Right lobe of liver (tissue), 6 donors: Measurements from ENCODE around the gene SYVN1. TPM values are rescaled to one million over a fixed set of nuclear protein-coding genes. Genes with fewer than 3 reads are reported as not detected.
"Not testable (repeated sequence)": the region's sequence is repeated elsewhere in the genome, so short reads cannot be mapped to it uniquely, and the experiment has no call there.

Source experiments
- ATAC-seq, 4 donors: fragments of 200-7000 bp; cut with Tn5 transposase; one replicate each; pipeline ENCODE4 v1.9.1; 2020; ENCODE audit warnings: mild to moderate bottlenecking in 4 of 4, moderate library complexity in 4 of 4
- DNase-seq, 3 donors: peaks; one replicate each; pipeline ENCODE4 v3.0.0-alpha.2; 2020
- H3K27ac ChIP-seq, 3 donors: fragments of 200-600 bp; one replicate each; pipeline ENCODE4 v1.8.0; 2022
- H3K27me3 ChIP-seq, 2 donors: fragments of 200-600 bp; one replicate each; pipeline ENCODE4 v1.8.0; 2022
- H3K36me3 ChIP-seq, 4 donors: fragments of 200-600 bp; sonication (generic) in 1 of 4; one replicate each; pipeline versions ENCODE4 v1.5.1 to v1.8.0; 2017 to 2022; ENCODE audit warnings: control low read depth in 1 of 4
- H3K4me1 ChIP-seq, 4 donors: fragments of 200-600 bp; sonication (generic) in 1 of 4; one replicate each; pipeline versions ENCODE4 v1.5.1 to v1.8.0; 2017 to 2022; ENCODE audit warnings: control low read depth in 1 of 4
- H3K4me3 ChIP-seq, 3 donors: fragments of 200-600 bp; one replicate each; pipeline ENCODE4 v1.8.0; 2022
- H3K9me3 ChIP-seq, 4 donors: fragments of 200-600 bp; sonication (generic) in 1 of 4; one replicate each; pipeline versions ENCODE4 v1.5.1 to v1.8.0; 2017 to 2022; ENCODE audit warnings: control low read depth in 1 of 4
- POLR2A ChIP-seq: fragments of 450-650 bp; IDR thresholded peaks from one replicate; pipeline ENCODE4 v1.6.1; 2017; ENCODE audit warnings: antibody characterized with exemption, mild to moderate bottlenecking
- WGBS: methylation state at CpG from one replicate; pipeline ENCODE4 v1.1.6; 2018; ENCODE audit warnings: low coverage, low lambda C conversion rate; ENCODE audit not compliant: insufficient coverage; ENCODE audit errors: missing lambda C conversion rate; 5-methylcytosine and 5-hydroxymethylcytosine counted together
- intact Hi-C, 2 donors: fragments of 100-400 bp; cut with DNase I; formaldehyde crosslinking; loops; one replicate each; pipeline versions ENCODE4 v1.11.2 to v1.14.1; 2022
- total RNA-seq, 6 experiments: library from RNA; depleted of rRNA in 2 of 6; stranded (reverse); fragments of >200 nt in 2 of 6; fragmentation: NEBNext Ultra II Directional in 3 of 6; extraction: Animal tissue kit (Norgen Biotek cat#: 25700) in 3 of 6; gene quantifications; one replicate each; pipeline versions ENCODE4 v1.1.0 to v1.2.4, GENCODE V29; 2016 to 2023
- TF ChIP-seq, protein P1 (sequence below), 4 donors: fragments of 200-600 bp in 3 of 4; fragments of 450-650 bp in 1 of 4; IDR thresholded peaks; one replicate each; pipeline versions ENCODE4 v1.5.1 to v1.8.0; 2016 to 2022; ENCODE audit warnings: antibody characterized with exemption in 4 of 4, mild to moderate bottlenecking in 2 of 4
- donor health status: DM: no; HTN: yes; CAD: no.
- donor health status: DM: no; HTN: no; CAD: no.
- donor health status: DM: no; HTN: no; CAD: no.
- donor health status: DM: no; HTN: yes; CAD: no.
- donor health status: DM: no; HTN: yes; CAD: no.

Gene SYVN1
- total RNA-seq, 6 experiments from 2014 or later = 73.0 to 120 (median 109) TPM

DNA sequence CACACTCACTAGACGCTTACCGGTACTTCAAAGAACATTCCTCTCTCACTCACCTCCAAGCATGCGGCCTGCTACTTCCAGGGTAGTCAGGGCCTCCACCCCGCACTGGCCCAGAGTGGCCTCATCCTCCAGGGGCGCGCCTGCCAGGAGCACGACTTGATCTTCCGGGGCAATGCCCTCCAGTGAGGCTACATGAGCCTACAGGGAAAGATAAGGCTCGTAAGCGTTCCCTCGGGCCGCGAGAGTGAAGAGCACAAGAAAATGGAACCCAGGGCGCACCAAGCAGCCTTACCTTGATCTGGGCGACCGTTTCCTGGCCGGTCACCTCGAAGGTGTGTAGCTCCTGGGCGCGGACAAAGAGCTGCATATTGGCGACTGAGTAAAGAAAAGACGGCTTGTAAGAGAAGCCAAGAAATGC, 12.9 kb downstream of the SYVN1 start:
- H3K4me1 ChIP-seq = peaks cover 0 to 18% (median 5%) of the 10 kb centered on the region in 4 donors
- 0% methylated on average over 18 of the region's 22 CpGs for WGBS
- peak overlapping the region; percentile 63 to 92 (median 84) for H3K27ac ChIP-seq
- ATAC-seq (peak in 1 of 4 donors; percentile 14), DNase-seq (peak; percentile 62 to 72 (median 64))
- peak overlapping the region; percentile 81 to 97 (median 86) for H3K4me3 ChIP-seq
- no peaks in the 10 kb centered on the region for H3K9me3 ChIP-seq
- peaks cover 5 to 43% (median 11%) of the 10 kb centered on the region in 4 donors for H3K36me3 ChIP-seq
- no peaks in the 10 kb centered on the region for H3K27me3 ChIP-seq
- intact Hi-C loops = loop anchor here (5.0 to 10.0 kb wide), 2 partner anchors 61 to 63 kb away; partner anchors contain the start of gene CAPN1 (in 2 of the 2)
- TF ChIP-seq POLR2A = no peak
- TF ChIP-seq, protein P1, sequence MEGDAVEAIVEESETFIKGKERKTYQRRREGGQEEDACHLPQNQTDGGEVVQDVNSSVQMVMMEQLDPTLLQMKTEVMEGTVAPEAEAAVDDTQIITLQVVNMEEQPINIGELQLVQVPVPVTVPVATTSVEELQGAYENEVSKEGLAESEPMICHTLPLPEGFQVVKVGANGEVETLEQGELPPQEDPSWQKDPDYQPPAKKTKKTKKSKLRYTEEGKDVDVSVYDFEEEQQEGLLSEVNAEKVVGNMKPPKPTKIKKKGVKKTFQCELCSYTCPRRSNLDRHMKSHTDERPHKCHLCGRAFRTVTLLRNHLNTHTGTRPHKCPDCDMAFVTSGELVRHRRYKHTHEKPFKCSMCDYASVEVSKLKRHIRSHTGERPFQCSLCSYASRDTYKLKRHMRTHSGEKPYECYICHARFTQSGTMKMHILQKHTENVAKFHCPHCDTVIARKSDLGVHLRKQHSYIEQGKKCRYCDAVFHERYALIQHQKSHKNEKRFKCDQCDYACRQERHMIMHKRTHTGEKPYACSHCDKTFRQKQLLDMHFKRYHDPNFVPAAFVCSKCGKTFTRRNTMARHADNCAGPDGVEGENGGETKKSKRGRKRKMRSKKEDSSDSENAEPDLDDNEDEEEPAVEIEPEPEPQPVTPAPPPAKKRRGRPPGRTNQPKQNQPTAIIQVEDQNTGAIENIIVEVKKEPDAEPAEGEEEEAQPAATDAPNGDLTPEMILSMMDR (IDR thresholded peaks at IDR 0.05) = no peak

DNA sequence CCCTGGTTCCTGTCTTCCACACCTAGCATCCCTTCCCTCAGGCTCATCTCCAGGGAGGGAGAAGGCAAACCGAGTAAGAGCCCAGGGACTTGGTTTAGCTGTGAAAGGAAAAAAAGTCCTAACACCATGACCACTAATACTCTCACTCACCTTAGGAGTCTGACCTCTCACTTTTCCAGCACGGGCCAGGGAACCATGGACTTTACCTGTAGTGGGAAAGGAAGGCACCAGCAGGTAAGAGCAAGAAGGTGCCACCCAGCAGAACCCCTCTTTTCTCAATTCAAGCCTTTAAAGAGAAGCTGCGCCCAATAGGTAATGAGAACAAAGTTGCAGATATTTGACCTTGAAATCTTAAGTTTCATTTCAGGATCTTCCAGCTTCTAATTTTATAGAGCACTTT, 13.5 kb downstream of the SYVN1 start:
- Histone ChIP-seq H3K4me3 (peak overlapping the region; percentile 81 to 97 (median 86)), H3K9me3 (no peaks in the 10 kb centered on the region), H3K27ac (peak overlapping the region in 1 of 3 donors; percentile 84), H3K36me3 (peaks cover 5 to 36% (median 11%) of the 10 kb centered on the region in 4 donors), H3K27me3 (no peaks in the 10 kb centered on the region), H3K4me1 (peaks cover 0 to 18% (median 11%) of the 10 kb centered on the region in 4 donors)
- ATAC-seq (no peak), DNase-seq (peak in 1 of 3 donors; percentile 5)
- intact Hi-C loops = loop anchor here (5.0 to 10.0 kb wide), 2 partner anchors 61 to 64 kb away; partner anchors contain the start of gene CAPN1 (in 2 of the 2)
- TF ChIP-seq, protein P1 (IDR thresholded peaks at IDR 0.05) = no peak
- no peak for TF ChIP-seq POLR2A
- whole genome bisulfite sequencing = 53% methylated on average over 3 of the region's 3 CpGs

DNA sequence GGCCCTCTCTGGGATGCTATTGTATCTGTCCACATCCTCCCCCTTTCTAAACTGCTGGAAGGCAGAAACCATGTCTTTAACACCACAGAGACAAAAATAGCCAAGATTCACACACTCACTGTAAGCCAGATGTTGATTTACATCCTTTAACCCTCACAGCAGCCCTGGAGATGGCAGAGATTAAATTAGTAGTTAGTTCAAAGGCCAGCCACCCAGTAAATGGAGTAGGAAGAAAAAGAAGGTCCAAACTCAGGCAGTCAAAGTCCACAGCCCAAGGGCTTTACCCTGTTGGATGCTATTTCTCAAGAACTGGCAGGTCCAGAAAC, 14.7 kb downstream of the SYVN1 start:
- Histone ChIP-seq H3K27ac (no peak overlapping the region), H3K36me3 (peaks cover 5 to 26% (median 11%) of the 10 kb centered on the region in 4 donors), H3K4me3 (no peak overlapping the region), H3K9me3 (no peaks in the 10 kb centered on the region), H3K27me3 (no peaks in the 10 kb centered on the region), H3K4me1 (peaks cover 0 to 21% (median 12%) of the 10 kb centered on the region in 4 donors)
- DNase-seq (no peak), ATAC-seq (no peak)
- intact Hi-C loops = no loop called here
- TF ChIP-seq, protein P1 (IDR thresholded peaks at IDR 0.05) = no peak
- TF ChIP-seq POLR2A = no peak

GRCh38 chr11:65118891-65119669, 15.2 kb downstream of the SYVN1 start:
- 54% methylated on average over 10 of the region's 18 CpGs for WGBS
- H3K4me1 ChIP-seq = peaks cover 0 to 25% (median 13%) of the 10 kb centered on the region in 4 donors
- H3K27me3 ChIP-seq, ATAC-seq, H3K9me3 ChIP-seq, intact Hi-C loops, H3K4me3 ChIP-seq: not testable (repeated sequence)
- H3K36me3 ChIP-seq = peaks cover 5 to 26% (median 11%) of the 10 kb centered on the region in 4 donors
- peak overlapping the region in 1 of 3 donors; percentile 21 for H3K27ac ChIP-seq
- DNase-seq = peak in 1 of 3 donors; percentile 33
